ENCODE data around the gene SUCLG2. TPM values are rescaled to one million over a fixed set of nuclear protein-coding genes. Genes with fewer than 3 reads are reported as not detected.
A peak's percentile ranks its signal among the peaks of the same experiment; 100 is the strongest.

The SUCLG2 gene
- total RNA-seq, 3 donors from 2014 or later (not counting 1 experiment from before 2014, with no cell fraction given): 43.6 to 55.8 (median 49.9) TPM

DNA sequence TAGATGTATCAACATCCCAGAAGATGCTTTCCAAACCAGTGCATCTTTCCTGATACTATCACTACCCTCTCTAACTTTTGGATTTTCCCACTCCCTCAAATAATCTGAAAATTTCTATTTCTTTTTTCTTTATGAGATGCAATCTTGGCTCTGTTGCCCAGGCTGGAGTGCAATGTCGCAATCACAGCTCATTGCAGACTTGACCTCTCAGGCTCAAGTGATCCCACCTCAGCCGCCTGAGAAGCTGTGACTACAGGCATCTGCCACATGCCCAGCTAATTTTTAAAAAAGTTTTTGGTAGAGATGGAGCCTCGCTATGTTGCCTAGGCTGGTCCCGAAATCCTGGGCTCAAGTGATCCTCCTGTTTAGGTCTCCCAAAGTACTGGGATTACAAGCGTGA lies 239.7 kb downstream of the SUCLG2 start:
- TF ChIP-seq, protein P1, sequence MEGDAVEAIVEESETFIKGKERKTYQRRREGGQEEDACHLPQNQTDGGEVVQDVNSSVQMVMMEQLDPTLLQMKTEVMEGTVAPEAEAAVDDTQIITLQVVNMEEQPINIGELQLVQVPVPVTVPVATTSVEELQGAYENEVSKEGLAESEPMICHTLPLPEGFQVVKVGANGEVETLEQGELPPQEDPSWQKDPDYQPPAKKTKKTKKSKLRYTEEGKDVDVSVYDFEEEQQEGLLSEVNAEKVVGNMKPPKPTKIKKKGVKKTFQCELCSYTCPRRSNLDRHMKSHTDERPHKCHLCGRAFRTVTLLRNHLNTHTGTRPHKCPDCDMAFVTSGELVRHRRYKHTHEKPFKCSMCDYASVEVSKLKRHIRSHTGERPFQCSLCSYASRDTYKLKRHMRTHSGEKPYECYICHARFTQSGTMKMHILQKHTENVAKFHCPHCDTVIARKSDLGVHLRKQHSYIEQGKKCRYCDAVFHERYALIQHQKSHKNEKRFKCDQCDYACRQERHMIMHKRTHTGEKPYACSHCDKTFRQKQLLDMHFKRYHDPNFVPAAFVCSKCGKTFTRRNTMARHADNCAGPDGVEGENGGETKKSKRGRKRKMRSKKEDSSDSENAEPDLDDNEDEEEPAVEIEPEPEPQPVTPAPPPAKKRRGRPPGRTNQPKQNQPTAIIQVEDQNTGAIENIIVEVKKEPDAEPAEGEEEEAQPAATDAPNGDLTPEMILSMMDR (IDR thresholded peaks at IDR 0.05): no peak
- Histone ChIP-seq H3K27ac (ENCODE audit: low read length) (no peak overlapping the region), H3K36me3 (ENCODE audit: control insufficient read depth, insufficient read depth, low read length) (peaks cover 2% of the 10 kb centered on the region), H3K4me1 (ENCODE audit: control insufficient read depth, insufficient read depth, low read length) (no peaks in the 10 kb centered on the region), H3K4me3 (ENCODE audit: low read length) (no peak overlapping the region), H3K9me3 (ENCODE audit: control insufficient read depth, insufficient read depth, low read length) (no peaks in the 10 kb centered on the region), H3K27me3 (ENCODE audit: control insufficient read depth, insufficient read depth, low read length) (no peaks in the 10 kb centered on the region)
- Mint-ChIP-seq H3K4me1 (peaks cover 33 to 54% of the 10 kb centered on the region in 2 donors), H3K36me3 (peaks cover 14% of the 10 kb centered on the region), H3K27me3 (ENCODE audit: low read depth in 2 of 2) (no peaks in the 10 kb centered on the region), H3K27ac (no peak overlapping the region), H3K9me3 (peaks cover 0 to 3% of the 10 kb centered on the region in 2 donors), H3K4me3 (no peak overlapping the region)
- intact Hi-C loops (cut with micrococcal nuclease): no loop called here
- DNase-seq (no peak), ATAC-seq (no peak)
- WGBS (ENCODE audit: insufficient coverage): over 99% methylated on average over 5 of the region's 5 CpGs

DNA sequence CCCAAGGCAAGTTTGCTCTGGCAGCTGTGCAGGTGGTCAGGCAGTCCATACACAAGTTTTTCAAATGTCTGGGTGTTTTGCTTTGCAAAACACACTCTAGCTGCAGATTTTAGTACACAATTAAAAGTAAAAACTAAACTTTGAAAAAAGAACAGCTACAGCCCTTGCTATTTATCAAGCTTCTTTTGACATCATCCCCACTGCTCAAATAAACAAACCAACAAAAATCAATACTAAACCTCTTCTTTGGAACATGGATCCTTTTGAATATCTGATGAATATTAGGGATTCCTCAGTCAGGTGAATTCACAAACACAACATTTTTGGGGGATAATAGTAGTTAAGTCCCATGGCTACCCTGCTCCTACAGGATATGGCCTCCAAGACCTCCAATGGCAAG lies 249.2 kb downstream of the SUCLG2 start:
- no peaks in the 10 kb centered on the region for H3K27me3 ChIP-seq (ENCODE audit: control insufficient read depth, insufficient read depth, low read length)
- Mint-ChIP-seq H3K4me3 (no peak overlapping the region), H3K4me1 (peaks cover 20 to 25% of the 10 kb centered on the region in 2 donors), H3K27ac (no peak overlapping the region), H3K27me3 (ENCODE audit: low read depth in 2 of 2) (no peaks in the 10 kb centered on the region), H3K9me3 (no peaks in the 10 kb centered on the region), H3K36me3 (peaks cover 11% of the 10 kb centered on the region)
- no peak overlapping the region for H3K4me3 ChIP-seq (ENCODE audit: low read length)
- no peak for ATAC-seq
- H3K27ac ChIP-seq (ENCODE audit: low read length): no peak overlapping the region
- TF ChIP-seq, protein P1 (IDR thresholded peaks at IDR 0.05): no peak
- H3K4me1 ChIP-seq (ENCODE audit: control insufficient read depth, insufficient read depth, low read length): no peaks in the 10 kb centered on the region
- intact Hi-C loops (cut with micrococcal nuclease): no loop called here
- DNase-seq: no peak
- H3K36me3 ChIP-seq (ENCODE audit: control insufficient read depth, insufficient read depth, low read length): peaks cover 19% of the 10 kb centered on the region
- H3K9me3 ChIP-seq (ENCODE audit: control insufficient read depth, insufficient read depth, low read length): no peaks in the 10 kb centered on the region

DNA sequence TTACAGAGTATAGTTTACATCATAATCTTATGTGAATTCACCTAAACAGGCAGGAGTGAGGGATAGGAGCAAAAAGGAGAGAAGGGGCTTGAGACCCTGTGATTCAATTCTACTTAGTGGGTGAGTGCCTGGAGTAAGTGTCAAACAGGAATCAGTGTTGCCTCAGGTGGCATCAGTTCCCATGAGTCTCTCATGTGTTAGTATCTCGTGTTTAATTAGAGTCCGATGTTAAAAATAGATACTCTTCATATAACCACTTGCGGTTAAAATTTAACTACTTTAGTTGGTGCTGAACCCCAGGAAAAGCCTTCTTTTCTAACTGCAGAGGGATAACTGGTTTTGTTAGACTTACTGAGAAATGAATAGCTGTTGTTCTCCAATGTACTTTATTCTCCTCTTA lies 251.5 kb downstream of the SUCLG2 start:
- TF ChIP-seq, protein P1 (IDR thresholded peaks at IDR 0.05): no peak
- no peaks in the 10 kb centered on the region for H3K9me3 ChIP-seq (ENCODE audit: control insufficient read depth, insufficient read depth, low read length)
- Mint-ChIP-seq H3K27ac (peak overlapping the region; percentile 42 to 43), H3K4me1 (peaks cover 14% of the 10 kb centered on the region in 2 donors), H3K9me3 (no peaks in the 10 kb centered on the region), H3K4me3 (no peak overlapping the region), H3K27me3 (ENCODE audit: low read depth in 2 of 2) (no peaks in the 10 kb centered on the region), H3K36me3 (peaks cover 13% of the 10 kb centered on the region)
- DNase-seq: no peak
- H3K27me3 ChIP-seq (ENCODE audit: control insufficient read depth, insufficient read depth, low read length): no peaks in the 10 kb centered on the region
- H3K36me3 ChIP-seq (ENCODE audit: control insufficient read depth, insufficient read depth, low read length): peaks cover 11% of the 10 kb centered on the region
- intact Hi-C loops (cut with micrococcal nuclease): no loop called here
- no peak overlapping the region for H3K4me3 ChIP-seq (ENCODE audit: low read length)
- H3K27ac ChIP-seq (ENCODE audit: low read length): no peak overlapping the region
- H3K4me1 ChIP-seq (ENCODE audit: control insufficient read depth, insufficient read depth, low read length): no peaks in the 10 kb centered on the region
- WGBS (ENCODE audit: insufficient coverage): 96% methylated on average over 3 of the region's 3 CpGs
- no peak for ATAC-seq

DNA sequence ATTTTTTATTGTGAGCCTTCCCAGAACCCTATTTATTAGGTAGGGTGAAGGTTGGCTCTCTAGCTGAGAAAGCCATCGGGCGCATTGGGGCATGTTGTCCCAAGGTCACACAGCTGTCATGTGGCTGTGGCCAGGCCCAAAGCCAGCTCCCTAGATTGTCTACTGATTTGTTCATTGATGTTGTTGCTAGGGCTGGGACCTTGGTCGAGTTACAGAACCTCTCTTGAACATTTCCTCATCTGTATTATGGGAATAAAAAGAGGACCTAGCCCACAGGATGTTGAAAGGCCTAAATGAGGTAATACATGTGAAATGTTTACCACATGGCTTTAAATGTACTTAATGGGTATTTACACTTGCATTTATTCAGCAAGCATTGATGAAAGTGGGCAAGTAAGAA lies 252.5 kb downstream of the SUCLG2 start:
- 93% methylated on average over 2 of the region's 3 CpGs for WGBS (ENCODE audit: insufficient coverage)
- no peak for ATAC-seq
- no peak overlapping the region for H3K4me3 ChIP-seq (ENCODE audit: low read length)
- intact Hi-C loops (cut with micrococcal nuclease): no loop called here
- H3K4me1 ChIP-seq (ENCODE audit: control insufficient read depth, insufficient read depth, low read length): no peaks in the 10 kb centered on the region
- no peaks in the 10 kb centered on the region for H3K9me3 Mint-ChIP-seq
- DNase-seq: no peak
- no peak overlapping the region for H3K4me3 Mint-ChIP-seq
- H3K9me3 ChIP-seq (ENCODE audit: control insufficient read depth, insufficient read depth, low read length): no peaks in the 10 kb centered on the region
- H3K27me3 Mint-ChIP-seq (ENCODE audit: low read depth in 2 of 2): no peaks in the 10 kb centered on the region
- H3K36me3 ChIP-seq (ENCODE audit: control insufficient read depth, insufficient read depth, low read length): peaks cover 4% of the 10 kb centered on the region
- H3K27me3 ChIP-seq (ENCODE audit: control insufficient read depth, insufficient read depth, low read length): no peaks in the 10 kb centered on the region
- H3K27ac ChIP-seq (ENCODE audit: low read length): no peak overlapping the region
- peaks cover 9% of the 10 kb centered on the region for H3K36me3 Mint-ChIP-seq
- peak overlapping the region; percentile 42 to 43 for H3K27ac Mint-ChIP-seq
- peaks cover 14% of the 10 kb centered on the region in 2 donors for H3K4me1 Mint-ChIP-seq
- TF ChIP-seq, protein P1 (IDR thresholded peaks at IDR 0.05): no peak

All from natural killer cell (primary cell).